GM13977 (cell line): ENCODE measurements around the gene METTL9.
"Not testable (repeated sequence)": the region's sequence is repeated elsewhere in the genome, so short reads cannot be mapped to it uniquely, and the experiment has no call there.

Source experiments
- DNase-seq: peaks from one replicate; pipeline ENCODE4 v3.0.0; 2012; ENCODE audit warnings: low spot score
- CTCF ChIP-seq: IDR thresholded peaks from 2 replicates; pipeline ENCODE4 v1.5.1; 2012; ENCODE audit warnings: mild to moderate bottlenecking, control low read depth; ENCODE audit not compliant: insufficient read depth; ENCODE audit errors: extremely low read depth, missing control alignments
- in situ Hi-C: fragments of 300-500 bp; cut with MboI; formaldehyde crosslinking; loops from one replicate; pipeline ENCODE4 v1.12.0; 2022; ENCODE audit warnings: low sequenced_read_pairs, low pct_unique_long_range_greater_than_20kb, mixed read lengths, inconsistent platforms; ENCODE audit not compliant: unreplicated experiment

The METTL9 gene

DNA sequence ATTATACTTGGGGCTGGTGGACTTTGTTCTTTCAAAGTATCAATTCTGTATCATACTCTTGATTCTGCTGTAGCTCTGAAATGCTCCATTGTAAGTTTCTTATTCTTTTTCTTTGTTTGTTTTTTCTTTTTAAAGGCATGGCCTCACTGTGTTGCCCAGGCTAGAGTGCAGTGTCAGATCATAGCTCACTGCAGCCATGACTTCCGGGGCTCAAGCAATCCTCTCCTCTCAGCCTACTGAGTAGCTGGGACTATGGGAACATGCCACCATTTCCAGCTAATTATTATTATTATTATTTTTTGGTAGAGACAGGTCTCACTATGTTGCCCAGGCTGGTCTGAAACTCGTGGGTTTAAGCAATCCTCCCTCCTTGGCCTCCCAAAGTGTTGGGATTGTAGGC, 38.9 kb upstream of the METTL9 start:
- TF ChIP-seq CTCF = no peak
- no peak for DNase-seq
- in situ Hi-C loops = no loop called here

- DNase-seq = no peak
- no peak for TF ChIP-seq CTCF
- in situ Hi-C loops = no loop called here
Observed at GRCh38 chr16:21563676-21564075, 35.7 kb upstream of the METTL9 start.

GRCh38 chr16:21564367-21564766, 35.0 kb upstream of the METTL9 start:
- in situ Hi-C loops, DNase-seq: not testable (repeated sequence)

GRCh38 chr16:21565507-21565860, 33.9 kb upstream of the METTL9 start:
- in situ Hi-C loops = no loop called here
- no peak for DNase-seq
- no peak for TF ChIP-seq CTCF

DNA sequence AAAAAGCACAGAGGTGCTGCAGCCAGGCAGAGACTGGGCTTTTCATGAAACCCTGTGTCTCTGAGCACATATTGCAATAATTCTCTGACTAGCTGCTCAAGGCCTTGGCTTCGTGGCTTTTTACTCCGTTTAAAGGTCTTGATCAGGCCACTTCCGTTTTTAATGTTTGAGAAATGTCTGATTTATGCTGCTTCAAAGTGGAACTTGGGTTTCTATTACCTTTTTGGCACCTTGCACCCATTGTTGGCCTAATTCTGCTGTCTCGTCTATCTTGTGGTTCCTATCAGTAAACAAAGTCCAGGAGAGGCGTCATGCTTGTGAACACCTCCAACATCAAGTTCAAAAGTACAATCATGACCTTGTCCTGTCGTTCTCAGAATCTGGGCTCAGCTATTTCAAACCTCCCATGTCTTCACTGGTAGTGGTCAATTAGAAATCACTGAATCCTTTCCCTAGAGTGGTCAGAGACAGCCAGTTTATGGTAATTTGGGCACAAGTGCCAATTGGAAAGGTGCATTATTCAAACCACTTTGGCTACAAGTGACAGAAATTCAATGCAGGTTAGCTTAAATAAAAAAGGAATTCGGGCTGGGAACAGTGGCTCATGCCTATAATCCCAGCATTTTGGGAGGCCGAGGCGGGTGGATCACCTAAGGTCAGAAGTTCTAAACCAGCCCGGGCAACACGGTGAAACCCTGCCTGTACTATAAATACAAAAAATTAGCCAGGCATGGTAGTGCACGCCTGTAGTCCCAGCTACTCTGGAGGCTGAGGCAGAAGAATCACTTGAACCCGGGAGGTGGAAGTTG, 33.3 kb upstream of the METTL9 start:
- in situ Hi-C loops = no loop called here
- TF ChIP-seq CTCF = no peak
- DNase-seq = no peak

DNA sequence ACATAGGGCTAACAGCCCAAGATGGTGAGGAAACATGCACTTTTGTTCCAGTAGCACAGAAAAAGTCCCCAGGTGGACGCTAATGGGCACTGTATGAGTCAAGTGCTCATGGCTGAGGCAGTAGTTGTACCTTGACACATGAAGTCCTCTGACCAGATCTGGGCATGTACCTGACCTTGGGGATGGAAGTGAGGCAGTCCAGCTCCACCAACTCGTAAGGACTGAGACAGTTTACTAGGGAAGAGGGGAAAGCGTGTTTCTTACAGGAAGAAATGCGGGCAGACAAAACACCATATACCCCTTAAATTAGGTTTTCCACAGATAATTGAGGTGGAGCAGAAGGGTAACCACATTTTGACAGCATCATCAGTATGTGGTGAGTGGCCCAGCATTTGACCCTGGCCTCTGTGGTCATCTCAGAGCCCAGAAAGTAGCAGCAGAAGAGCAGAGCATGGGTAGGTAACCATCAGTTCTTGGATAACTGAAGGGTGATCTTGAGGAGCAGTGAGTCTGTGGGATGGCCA, 32.4 kb upstream of the METTL9 start:
- no peak for TF ChIP-seq CTCF
- no peak for DNase-seq
- in situ Hi-C loops = no loop called here

DNA sequence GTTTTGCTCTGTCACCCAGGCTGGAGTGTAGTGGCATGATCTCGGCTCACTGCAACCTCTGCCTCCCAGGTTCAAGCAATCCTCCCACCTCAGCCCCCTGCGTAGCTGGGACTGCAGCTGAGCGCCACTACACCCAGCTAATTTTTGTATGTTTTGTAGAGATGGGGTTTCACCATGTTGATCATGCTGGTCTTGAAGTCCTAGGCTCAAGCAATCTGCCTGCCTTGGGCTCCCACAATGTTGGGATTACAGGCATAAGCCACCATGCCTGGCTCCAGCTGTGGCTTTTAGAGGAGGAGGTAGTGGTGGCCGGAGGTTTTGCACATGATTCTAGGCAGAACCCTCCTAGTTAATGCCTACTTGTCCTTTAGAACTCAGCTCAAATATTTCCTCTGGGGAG, 31.9 kb upstream of the METTL9 start:
- DNase-seq, in situ Hi-C loops: not testable (repeated sequence)
